ENCODE results near the gene MAST3.
"Not testable (repeated sequence)": the region's sequence is repeated elsewhere in the genome, so short reads cannot be mapped to it uniquely, and the experiment has no call there.

The MAST3 gene

DNA sequence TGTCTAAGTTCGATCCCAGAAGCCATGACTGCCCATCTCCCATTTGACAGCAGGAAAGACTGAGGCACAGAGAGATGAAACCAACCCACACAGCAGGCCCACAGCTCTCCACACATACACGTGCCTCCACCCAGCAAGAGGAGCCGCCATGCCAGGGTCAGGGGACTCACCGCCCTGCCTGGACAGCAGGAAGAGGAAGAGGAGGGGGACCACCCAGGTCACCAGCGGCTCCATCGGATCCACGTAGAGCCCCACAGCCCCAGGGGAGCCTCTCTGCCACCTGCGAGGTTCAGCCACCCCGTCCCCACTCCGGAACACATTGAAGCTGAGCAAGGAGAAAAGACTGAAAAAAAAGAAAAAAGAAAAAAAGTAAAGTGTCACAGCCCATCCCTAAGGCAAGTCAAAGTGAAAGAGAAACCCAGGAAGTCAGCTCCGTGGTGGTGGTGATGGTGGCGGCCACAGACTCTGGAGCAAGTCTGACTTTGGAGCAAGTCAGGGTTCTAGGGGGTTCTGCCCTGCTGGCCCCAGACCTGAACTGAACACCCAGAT is 10.9 kb upstream of the MAST3 start, which contains the start of gene IL12RB1:
TSS of gene IL12RB1 (minus strand) at position 345 of the 549 bp plus-strand sequence. CDS start at position 234, 111 bp downstream.
- DNase-seq = no peak

DNA sequence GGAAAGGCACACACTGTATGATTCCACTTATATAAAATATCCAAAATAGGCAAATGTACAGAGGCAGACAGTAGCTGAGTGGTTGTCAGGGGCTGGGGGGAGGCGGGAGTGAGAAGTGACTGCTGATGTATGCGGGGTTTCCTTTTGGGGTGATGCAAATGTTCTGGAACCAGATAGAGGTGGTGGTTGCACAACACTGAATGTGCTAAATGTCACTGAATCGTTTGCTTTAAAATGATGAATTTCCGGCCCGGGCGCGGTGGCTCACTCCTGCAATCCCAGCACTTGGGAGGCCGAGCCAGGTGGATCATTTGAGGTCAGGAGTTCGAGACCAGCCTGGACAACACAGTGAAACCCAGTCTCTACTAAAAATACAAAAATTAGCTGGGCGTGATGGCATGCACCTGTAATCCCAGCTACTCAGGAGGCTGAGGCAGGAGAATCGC is 8.5 kb upstream of the MAST3 start:
- DNase-seq = not testable (repeated sequence)

DNA sequence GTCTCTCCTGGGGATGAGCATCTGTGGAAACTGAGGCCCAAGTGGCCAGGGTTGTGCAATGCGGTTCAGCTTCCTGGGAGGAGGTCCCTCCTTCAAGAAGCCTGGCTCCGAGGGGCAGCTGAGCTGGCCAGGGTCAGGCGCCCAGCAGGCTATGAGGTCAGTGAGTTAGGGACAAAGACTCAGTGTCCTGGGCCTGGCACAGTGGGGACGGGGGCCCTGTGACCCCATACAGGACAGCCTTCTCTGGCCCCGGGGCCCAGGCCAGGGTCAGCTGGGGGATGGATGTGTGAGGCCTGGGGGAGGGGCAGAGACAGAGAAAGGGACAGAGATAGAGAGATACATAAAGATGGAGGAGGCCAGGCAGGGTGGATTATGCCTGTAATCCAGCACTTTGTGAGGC is 7.9 kb upstream of the MAST3 start:
- DNase-seq = no peak

DNA sequence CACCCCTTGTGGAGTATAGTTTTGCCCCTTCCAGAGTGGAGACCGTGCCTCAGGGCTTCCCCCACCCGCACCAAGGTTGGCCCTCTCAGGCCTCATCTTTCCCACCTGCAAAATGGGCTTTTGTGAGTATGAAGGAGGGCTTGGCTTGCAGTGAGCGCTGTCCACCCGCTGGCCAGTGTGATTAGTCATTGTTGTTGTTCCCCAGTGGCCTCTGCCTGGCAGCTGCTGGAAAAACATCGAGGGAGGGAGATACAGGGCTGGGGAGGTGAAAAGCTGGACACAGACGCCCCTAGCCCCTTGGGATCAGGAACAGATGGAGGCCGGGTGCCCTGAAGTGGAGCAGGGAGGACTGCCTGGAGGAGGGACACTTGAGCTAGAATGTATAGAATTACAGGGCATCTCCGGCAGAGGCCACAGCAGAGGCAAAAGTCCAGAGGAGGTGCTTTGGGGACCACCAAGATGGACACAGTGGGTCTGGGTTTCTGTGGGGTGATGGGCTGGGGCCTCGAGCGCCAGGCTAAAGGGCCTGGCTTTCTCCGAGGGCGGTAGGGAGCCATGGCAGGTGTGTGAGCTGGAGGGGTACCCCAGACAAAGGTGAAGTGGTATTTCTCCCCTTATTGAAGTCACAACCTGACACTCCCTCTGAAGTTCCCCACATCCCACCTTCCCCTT is 6.9 kb upstream of the MAST3 start:
- DNase-seq = no peak

DNA sequence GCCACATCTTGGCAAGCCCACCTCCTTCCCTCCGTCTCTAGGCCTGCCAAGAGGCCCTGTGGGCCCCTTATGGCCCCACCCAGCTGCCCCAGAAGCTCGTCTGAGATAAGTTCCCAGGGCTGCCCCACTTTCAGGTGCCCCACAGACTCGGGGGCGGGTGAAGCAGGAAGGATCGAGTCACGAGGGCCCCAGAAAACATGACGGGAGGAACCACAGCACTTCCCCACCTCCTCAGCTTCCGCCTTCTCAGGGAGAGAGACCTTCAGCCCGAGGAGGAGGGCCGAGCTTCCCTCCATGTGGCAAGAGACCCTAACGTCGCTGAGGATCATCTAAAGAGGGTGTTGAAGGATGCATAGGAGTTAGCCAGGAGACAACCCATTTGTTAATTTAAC is 6.4 kb upstream of the MAST3 start:
- no peak for DNase-seq

DNA sequence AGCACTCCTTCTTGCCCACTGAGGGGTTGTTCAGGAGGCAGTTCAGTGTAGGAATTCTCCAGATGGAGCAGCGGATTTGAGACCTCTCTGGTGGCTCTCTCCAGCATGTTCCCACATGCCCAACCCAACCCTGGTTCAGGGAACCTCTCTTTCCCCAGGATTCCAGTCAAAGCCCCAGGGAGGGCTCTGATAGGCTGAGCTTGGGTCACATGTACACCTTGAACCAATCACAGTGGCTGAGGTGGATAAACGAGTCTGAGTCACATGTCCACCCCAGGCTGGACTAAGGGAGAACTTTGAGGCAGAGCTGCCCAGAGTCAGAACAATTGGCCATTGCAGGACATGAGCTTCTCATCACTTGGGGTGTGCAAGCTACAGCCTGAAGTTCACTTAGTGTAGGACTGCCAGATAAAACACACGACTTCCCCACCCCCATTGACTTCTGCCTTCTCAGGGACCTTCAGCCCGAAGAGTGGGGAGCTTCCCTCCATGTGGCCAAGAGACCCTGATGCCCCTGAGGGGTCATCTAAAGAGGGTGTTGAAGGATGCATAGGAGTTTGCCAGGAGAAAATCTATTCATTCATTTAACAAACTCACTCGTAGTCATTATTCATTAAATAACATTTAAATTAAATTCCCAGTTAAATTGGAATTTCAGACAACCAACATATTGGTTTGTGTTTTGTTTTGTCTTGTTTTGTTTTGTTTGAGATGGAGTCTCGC is 4.0 kb upstream of the MAST3 start:
- DNase-seq = no peak

DNA sequence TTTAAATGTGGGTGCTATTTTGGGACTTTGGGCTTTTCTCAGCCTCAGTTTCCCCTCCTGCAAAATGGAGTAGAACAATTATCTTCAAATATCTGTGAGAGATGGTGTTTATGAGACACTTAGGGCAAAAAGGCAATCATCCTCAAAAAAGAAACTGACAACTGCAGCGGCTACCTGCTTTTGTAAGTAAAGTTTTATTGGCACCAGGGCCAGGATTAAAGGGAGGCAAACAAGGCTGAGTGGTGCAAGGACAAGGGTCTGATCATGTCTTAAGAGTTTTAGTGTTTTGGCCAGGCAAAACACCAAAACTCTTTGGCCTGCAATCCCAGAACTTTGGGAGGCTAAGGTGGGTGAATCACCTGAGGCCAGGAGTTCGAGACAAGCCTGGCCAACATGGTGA is 1.3 kb upstream of the MAST3 start:
- no peak for DNase-seq

DNA sequence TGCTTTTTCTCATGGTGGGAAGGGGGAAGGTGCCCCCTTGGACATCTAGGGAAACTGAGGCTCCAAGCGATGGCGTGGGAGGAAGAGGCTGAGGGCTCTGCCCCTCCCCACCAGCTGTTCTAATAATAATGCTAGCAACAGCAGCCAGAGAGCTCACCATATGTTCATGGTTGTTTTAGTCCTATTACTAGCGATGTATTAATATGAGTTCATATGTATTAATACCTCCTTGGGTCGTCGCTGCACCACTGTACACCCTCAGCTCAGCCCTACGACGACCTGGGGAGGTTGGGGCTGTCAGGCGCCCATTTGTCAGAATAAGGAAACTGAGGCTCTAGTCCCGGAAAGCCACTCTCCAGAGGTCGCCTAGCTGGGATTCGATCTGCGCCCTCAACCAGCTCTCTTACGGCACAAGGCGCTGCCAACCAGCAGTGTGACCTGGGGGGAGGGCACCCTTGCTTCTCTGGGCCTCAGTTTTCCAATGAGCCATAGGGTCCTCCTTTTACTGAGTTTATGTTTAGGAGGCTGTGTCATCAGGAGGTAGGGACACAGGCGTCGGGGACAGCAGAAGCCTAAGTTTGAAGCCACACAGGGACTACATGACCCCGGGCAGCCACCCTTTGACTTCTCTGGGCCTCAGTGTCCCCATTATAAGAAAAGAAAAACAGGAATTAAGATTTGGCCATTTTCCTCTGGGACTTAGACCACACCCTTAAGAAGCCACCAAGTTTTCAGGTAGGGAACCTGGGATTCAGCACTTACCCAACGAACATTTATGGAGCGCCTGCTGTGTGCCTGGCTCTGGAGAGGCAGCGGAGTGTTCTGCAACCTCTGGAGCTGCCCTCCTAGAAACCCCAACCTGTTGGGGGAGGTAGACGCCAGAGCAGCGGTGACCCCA is 664 bp downstream of the MAST3 start:
- DNase-seq = no peak

DNA sequence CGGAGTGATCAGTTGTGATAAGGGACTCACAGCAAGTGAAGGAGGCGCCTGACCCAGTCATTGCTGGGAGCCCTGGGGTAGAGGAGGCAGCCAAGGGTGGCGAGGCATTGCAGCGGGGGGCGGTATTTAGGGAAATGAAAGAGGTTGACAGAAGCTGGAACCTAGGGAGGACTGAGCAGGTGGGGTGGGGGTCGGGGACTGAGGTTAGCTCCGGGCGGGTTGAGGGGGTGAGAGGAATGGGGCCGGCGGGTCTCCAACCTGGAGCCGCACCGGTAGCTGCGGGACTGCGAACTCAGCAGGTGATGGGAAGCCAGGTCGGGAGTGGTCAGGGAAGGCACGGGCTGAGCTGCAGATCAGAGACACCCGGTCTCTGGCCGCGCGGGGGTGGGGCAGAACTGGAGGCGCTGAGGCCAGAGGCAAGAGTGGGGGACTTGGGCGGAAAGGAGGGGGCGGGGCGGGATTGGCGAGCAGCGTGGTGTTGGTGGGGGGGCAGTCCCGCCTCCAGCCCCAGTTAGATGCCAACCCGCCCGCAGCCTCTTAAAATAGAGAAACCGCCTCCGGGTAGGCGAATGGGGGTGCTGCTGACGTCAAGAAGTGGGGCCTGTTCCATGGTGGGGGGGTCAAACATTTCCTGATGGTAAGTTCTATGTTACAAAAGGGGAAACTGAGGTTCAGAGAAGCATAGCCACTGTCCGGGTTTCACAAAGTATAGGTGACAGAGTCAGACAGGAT is 1.5 kb downstream of the MAST3 start:
- no peak for DNase-seq

DNA sequence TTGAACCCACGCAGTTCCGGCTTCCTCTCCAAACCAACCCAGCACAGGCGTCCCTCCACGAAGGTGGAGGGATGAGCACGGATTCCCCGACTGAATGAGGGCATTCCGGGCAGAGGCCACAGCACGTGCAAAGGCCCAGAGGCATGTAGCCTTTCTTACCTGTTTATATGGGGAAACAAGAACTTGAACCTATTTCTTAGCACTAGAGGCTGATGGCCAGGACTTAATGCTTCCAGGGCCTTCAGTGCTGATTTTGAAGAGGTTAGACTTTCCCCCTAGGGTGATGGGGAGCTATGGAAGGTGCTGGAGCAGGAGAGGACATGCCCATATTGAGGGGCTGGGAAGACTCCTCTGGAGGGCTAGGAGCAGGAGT is 2.0 kb downstream of the MAST3 start:
- no peak for DNase-seq

DNA sequence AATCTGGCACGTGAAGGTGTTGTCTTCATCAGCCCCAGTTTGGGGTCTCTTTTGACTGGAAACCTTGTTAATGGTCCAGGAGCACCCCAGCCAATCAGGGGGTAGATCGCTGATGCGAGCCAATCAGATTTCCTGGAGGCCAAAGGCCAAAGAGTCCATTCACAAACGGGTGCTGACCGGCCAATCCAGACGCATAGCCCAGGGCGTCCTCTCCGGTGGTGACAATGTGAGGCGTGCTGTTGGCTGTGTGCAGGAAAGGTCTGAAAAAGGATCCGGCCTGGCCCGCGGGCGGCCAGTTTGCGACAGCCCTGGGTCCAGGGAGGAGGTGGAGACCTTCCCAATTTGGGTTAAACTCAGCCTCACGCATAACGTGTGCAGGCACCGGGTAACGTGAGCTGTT is 3.1 kb downstream of the MAST3 start:
- no peak for DNase-seq

DNA sequence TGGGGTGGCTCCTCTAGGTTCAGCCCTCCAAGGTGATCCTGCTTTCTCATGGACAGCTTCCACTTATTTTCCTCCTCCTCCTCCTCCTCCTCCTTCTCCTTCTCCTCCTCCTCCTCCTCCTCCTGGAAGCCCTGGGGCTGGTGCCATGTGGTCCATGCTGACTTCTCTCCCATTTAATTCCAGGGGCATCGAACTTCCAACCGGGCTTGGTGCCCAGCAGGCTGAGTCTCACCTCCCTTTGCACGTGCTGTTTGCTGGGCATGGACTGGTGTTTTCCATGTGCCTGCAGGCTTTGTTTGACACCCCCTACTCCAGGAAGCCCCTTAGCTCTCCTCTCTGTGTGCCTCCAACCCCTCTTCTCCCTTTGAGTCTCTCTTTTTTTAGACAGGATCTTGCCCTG is 3.7 kb downstream of the MAST3 start:
- no peak for DNase-seq

DNA sequence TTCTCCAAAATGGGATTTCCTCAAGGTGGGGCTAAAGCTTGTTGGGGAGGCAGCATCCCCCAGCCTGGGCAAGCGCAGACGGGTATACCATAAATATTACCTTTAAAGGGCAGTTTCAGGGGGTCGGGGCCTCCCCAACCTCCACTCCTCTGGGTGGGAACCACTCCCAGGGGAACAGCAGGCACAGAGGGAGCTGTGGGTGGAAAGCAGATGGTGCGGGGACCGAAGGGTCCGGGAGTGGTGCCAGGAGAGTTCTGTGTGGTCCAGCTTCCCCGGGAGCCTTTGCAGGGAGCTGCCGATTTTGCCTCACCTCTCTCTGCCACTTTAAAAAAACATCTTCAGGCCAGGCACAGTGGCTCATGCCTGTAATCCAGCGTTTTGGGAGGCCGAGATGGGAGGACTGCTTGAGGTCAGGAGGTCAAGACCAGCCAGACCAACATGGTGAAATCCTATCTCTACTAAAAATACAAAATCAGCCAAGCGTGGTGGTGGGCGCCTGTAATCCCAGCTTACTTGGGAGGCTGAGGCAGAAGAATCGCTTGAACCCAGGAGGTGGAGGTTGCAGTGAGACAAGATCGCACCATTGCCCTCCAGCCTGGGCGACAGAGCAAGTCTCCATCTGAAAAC is 5.5 kb downstream of the MAST3 start:
- no peak for DNase-seq

DNA sequence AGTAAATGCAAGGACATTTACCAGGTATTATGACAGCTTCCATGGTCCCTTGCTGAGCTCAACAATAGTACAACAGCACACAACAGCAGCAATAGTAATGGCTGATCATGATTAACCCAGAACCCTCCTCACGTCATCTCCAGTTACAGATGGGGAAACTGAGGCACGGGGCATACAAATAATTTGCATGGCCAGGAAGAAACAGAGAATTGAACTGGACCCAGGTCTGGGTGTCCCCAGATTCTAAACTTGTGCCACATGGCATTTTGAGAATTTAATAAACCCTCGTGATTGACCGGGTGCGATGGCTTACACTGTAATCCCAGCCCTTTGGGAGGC is 7.2 kb downstream of the MAST3 start:
- no peak for DNase-seq

DNA sequence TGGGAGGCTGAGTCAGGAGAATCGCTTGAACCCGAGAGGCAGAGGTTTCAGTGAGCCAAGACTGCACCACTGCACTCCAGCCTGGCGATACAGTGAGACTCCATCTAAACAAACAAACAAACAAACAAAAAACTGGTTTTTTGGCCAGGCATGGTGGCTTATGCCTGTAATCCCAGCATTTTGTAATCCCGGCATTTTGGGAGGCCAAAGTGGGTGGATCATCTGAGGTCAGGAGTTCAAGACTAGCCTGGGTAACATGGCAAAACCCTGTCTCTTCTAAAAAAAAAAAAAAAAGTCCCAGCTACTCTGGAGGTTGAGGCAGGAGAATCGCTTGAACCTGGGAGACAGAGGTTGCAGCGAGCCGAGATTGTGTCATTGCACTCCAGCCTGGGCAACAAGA is 7.7 kb downstream of the MAST3 start:
- DNase-seq = not testable (repeated sequence)

DNA sequence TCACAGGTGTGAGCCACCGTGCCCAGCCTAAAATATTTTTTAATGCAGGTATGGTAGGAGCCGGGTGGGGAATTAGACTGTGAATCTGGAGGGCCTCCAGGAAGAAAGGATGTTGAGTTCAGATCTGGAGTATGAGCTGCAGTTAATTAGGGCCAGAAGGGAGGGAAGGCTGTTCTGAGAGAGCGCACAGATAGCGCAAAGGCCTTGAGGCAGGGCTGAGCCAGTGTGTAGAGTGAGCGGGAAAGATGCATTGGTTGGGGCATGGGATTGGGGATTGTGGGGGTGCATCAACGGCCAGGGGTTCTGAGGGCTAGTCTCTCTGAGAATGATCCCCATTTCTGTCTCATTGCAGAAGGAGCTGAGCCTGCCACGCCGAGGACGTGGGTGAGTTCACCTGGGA is 9.7 kb downstream of the MAST3 start:
- DNase-seq = no peak

DNA sequence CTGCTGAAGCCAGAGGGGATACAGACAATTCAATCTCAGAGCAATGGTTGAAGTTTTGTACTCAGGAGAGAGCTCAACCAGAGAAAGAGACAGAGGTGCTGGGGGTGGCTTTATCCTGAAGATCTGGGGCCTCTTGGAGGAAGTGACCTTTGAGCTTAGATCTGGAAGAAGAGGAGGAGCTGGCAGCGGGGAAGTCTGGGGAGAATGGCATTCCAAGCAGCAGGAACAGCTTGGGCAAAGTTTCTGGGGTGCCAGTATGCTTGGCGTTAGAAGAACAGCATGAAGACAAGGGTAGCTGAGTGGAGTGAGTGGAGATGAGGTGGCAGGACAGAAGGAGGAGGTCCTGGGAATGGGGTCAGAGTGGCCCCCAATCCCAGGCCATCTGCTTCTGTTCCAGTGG is 11.3 kb downstream of the MAST3 start:
- no peak for DNase-seq

DNA sequence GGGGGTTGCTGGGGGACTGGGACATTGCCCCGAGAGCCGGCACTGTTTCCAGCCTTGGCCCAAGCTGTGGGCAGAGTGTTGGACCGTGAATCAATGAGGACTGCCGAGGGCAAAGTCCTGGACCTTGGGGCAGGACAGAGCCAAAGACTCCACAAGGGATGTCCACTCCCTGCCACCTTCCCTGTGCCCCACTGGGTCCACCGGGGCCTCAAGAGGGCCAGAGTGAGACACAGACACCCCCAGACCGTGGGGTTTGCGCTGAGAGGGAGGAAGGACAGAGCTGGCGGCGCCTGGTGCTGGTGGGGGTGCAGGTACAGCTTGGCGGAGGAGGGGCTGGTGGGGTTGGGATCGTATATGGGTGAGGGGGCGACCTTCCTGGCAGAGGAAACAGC is 11.8 kb downstream of the MAST3 start:
- DNase-seq = no peak

DNA sequence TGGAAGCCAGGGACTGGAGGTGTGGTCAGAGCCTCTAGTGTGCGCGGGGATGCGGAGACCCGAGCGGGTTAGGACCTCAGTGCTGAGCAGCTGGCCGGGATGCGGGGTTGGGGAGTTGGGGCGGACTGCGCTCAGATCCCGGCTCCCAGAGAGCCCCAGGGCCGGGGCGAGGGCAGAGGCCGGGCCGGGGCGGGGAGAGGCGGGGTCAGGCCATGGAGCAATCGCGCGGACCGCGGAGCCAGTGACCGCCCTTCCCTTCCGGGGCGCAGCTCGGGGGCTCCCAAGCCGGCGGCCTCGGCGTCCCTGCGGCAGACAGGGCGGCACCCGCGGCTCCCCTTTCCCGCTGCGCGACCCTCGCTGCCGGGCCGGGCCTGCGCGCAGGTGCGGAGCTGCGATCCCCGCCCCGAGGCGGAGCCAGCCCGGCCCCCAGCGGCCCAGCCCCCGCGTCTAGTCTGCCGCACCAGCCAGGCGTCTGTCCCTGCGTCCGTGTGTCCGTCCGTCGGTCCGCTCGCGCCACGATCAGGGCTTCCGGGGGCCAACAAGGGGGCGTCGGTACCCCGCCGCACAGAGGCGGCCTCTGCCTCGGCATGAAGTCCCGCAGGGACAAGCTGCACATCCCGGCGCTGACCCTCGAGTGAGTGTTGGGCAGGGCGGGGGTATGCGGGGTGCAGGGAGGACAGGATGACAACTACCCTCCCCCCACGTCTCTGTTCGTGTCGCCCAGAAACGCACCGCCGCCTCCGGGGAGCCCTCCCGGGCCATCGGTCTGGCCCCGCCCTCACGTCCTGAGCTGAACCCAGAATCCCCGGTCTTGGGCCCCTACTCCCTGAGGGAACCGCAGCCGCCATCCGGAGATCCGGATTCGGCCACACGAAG is 12.4 kb downstream of the MAST3 start:
- peak; percentile 73 for DNase-seq

DNA sequence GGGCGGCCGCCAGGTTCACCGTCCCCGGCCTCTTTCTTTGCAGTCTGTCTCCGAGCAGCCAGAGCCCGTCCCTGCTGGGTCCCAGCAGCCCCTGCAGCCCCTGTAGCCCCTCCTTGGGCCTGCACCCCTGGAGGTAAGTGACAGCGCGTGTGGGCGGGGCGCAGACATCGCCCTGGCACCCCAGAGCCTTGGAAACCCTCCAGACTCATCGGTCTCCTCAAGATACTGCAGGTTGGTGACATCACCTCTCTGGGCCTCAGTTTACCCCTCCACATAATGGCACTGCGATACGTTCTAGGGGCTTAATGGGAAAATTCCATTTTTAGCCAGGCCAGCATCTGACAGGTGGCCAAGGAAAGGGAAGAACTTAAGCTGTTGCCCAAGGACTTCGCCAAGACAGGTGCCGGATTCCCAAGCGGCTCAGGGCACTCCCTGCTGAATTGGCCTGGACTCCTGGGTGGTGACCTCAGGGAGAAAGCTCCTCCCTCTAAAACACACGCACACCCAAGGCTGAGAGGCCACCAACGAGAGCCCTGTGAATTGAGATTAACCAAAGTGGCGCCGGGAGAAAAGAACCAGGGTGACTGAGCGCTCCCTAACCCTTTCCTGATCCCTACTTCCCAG is 13.1 kb downstream of the MAST3 start:
- DNase-seq = no peak
